Right hindlimb (tissue), 1 donor: ENCODE results near the gene RPTOR.

ENCODE experiments used
- DNase-seq: peaks from one replicate; pipeline ENCODE4 v3.0.0-alpha.2; 2018

The RPTOR gene

DNA sequence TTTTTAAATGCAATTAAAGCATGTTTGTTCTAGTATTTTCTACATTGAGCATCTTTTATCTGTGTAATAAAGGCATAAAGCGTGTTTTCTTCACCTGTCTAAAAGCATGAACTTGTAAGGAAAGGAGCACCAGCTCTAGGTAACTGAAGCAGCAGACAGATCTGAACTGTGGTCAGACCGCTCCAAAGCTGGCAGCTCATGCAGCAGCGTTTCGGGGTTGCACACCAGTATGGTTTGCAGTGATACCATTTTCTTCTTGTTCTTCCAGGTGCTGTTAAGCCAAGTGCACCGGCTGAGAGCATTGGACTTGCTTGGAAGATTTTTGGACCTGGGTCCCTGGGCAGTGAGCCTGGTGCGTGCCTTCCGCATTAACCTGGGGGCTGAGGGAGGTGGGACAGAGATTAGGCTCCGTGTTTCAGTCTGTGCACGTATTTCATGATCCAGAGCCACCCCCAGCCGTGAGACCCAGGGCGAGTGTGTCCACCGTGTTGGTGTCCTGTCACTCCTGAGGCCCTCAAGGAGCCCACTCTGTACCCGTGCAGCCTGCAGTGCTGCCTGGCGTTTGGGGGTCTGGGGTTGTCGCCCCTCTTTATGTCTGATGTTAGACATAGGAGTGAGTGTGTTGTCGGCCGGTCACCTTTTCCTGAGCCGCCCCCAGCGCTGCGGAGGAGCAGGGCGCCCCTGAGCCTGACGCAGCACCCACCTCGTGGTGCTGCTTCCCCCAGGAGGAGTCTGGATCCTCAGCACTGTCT, 310.7 kb downstream of the RPTOR start:
- no peak for DNase-seq

DNA sequence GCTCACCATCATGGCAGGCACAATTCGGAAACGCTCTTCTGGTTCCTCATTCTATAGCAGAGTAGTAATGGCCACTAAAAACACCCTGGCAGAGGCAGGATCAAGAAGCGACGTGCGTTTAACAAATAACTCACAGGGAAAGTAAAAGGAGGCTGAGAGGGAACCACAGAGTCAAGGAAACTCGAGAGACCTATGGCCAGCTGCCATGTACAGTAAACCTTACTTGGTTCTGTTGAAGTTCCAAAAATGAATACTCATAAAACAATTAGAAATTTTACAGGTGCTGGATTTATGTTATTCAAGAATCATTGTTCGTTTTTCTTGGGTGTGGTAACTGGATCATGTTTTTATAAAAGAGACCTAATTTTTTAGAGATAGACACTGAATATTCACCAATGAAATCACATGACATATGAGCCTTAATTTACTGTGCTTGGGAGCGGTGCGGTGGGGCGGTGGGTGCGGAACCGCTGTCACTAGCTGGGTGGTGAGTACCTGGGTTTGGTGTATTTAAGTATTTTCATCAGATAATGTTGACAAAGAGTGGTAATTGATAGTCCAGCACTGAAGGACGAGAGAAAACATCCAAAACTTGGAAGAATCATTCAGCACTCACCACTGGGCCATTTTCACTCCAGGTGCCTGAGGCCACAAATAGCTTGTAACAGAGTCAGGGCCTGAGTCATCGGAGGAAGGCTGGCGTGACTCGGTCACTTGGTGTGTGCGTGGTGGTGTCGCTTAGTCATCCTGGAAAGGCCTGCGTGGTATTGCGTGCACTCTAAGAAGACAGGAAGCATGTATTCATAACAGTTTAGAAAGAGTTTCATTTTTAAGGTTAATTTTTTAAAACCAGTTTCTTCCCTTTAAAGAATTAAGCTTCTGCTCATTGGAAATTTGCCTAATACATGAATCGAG, 311.6 kb downstream of the RPTOR start:
- DNase-seq, result no peak

DNA sequence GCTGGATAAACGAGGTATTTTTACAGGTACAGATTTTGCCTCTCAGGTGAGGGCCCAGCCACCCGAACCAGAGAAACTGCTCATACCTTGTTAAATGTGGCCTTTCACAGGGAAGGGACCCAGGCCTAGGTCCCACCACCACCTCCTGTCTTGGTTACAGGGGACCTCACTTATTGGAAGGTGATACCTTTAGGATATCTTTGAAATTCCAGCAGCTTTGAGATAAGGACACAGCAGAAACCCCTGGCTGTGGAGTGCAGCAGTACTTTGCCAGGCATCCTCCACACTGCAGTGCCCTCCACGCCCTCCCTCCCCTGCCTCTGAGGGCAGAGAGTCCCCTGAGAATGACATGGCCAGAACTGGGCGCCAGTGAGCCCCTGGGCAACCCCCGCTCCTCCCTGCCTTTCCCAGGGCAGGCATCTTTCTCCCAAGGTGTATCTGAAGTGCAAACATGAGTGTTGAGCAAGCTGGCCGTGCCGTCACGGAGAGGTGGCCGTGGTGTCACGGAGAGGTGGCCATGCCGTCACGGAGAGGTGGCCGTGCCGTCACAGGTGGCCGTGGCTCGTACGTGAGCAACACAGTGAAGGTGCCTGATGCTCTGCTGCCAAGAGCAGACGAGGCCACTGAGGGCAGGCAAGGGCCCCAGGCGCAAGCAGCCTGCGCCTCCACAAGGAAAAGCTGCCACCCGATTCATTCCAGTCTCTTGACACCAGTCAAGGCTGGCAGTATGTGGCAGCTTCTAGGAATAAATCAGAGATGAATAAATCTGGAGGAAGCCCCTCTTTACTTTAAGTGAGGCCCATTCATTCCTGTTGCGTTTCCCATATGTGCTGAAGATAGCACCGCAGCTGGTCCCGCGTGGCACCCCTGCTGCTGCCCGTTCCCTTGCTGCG, 312.5 kb downstream of the RPTOR start:
- DNase-seq, result no peak

DNA sequence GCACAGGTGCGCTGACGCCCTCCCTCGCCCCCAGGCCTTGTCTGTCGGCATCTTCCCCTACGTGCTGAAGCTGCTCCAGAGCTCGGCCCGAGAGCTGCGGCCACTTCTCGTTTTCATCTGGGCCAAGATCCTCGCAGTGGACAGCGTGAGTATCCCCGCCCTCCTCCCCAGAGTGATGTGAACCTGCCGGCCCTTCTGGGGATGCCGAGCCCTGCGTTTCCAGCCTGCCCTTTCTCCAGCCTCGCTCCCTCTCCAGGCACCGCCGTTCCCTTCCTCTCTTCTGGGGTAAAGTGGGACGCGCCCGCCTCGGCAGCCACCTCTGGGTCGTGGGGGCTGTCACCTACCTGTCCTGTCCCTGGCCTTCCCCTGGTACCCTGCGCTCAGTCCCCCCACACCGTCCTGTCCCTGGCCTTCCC, 313.1 kb downstream of the RPTOR start:
- DNase-seq, result no peak

DNA sequence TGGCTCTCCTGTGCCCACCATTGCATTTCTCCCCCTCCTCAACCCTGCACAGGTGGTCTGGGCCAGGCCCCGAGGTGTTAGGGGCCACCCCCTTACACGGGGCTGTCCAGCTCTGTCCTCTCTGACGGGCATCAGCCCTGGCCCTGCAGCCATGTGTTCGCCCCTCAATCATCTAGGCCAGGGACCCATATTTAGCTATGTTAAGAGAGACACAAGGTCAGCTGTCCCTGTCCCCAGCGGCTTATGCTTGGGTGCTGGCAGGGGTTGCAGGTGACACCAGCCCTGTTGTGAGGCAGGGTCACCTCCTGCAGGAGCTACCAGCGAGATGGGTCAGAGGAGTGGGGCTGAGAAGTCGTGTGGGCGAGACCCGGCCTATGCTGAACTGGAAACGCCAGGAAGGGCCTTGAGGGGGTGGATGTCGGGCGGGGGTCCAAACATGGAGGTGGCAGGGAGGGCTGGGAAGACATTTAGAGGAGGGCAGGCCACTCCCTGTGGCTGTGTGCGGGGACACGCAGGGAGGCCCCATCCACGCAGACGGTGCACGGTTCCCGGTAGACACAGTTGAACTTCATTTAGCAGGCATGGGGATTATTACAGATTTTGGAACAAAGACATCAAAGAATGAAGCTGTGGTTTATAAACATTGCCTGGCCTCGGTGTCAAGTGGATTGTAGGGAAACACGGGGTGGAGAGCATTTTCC, 313.8 kb downstream of the RPTOR start:
- DNase-seq, result no peak

DNA sequence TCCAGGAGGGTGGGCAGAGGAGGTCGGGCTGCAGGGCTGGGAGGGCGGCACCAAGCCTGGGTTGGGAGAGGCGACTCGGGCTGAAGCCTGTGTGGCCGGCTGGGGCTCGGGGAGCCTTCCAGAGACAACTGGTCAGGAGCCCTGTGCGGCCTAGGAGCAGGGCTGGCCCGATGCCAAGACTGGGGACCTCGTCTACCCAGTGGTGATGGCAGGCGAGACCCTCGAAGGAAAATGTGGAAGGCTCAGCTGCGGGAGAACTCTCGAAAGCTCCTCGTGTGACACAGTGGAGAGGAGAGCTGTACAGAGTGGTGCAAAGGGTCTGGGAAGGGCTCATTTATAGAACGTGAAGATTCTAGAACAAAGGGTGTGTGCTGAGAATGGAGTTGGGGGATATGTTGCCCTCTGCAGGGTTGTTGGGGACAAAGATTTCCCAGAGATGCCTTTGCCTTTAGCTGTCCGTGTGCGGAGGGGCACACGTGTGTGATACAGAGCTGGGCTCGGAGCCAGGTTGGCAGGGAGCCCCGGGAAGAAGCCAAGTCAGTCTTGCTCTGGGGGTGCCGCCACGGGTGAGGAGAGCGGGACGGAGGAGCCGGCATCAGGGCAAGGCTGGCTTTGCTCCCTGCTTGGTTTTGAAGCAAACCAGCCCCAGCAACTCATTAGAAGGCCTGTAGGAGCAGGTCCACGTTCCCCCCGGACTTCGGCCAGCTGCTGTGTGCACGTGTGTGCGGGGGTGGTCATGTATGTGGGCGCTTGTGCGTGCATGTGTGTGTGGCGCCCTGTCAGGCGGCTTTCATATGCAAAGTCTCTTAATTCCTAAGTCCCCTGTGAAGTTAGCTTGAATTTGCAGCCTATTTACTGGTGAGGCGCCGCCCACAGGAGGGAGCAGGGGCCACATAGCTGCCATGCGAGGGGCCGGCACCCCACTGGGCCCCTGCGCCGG, 314.6 kb downstream of the RPTOR start:
- peak; percentile 80 for DNase-seq

DNA sequence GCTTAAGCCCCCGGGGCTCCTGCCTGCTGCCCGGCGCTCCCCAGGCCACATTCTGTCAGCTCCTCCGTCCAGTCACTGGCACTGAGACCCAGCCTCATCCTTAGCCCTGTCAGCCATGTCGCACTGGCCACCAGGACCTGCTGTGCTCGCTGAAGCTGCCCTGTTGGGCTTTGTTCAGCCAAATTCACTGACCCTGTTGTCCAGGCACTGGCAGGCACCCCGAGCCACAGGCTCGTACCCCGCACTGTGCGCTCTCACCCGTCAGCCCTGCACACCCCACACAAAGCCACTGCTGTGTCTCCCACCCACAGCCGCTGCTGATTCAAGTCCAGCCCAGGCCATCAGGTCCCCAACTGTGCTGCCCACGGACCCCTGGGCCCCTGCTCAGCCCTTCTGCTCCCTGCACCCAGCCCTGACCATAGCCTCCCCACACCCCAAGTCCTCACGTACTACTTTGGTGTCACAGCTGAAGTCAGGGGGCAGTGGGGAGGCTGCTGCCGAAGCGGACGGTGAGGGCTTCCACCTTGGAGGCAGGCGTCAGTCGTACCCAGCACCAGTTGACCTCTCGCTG, 315.5 kb downstream of the RPTOR start:
- DNase-seq, result no peak

DNA sequence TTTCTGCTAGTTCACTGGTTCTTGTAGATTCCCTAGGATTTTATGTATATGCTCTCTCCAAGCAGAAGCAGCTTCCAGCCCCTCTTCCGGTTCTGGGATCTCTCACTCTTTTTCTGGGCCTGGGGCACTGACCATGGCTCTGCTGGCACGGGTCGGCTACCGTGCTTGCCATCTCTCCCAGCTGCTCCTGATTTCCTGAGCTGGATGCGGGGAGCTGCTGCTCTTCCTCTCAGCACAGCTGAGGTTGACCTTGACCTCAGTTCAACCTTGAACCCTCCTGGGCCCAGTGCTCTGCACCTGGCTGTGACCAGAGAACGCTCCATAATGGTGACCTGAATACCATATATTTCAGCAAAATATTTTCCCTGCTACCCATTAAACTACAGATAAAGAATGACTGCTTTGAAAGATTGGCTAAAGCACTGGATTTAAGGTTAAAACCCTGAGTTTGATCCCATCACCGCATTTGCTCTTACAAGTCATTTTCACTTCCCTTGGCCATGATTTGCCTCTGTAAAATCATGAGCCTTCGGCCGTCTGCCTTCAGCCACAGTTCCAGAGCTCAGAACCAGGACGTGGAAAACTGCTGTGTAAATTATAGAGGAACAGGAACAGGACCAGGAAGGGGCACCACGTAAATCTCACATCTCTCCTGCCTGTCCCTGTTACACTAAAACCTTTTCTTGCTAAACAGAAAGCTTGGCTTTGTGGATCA, 316.2 kb downstream of the RPTOR start:
- no peak for DNase-seq

DNA sequence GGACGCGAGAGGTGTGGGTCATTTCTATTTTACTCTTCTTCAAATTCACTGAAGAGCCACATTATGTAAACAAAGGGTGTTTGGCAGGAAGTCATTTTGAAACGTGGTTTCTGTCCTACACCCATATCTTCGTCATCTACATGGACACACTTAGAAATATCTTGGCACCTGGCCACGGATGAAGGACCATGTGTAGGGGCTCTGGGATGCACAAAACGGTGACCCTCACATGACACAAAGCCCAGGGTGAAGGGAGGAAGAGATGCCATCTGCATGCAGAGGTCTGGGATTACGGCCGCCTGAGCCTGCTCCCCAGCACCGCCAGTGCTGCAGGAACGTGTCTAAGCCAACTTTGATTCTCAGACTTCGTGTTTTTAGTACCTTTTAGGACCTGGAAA, 316.8 kb downstream of the RPTOR start:
- DNase-seq, result no peak

DNA sequence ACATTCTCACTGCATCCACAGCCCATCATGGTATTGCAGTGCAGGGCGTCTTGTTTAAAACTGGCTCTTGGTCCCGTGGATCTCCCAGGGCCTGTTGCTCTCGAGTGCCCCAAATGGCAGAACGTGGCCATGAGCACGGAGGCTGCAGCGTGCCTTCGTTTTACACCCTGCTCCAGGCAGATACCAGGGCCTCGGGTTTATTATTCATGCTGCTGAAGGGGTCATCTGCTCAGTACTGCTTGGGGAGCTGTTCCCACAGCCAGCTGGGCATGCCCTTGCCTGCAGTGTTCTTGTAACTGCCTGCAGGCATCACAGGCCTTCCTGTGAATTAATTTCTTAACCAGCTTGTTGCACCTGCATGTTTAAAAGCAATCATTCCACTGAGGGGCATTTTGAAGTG, 317.3 kb downstream of the RPTOR start:
- DNase-seq, result no peak

DNA sequence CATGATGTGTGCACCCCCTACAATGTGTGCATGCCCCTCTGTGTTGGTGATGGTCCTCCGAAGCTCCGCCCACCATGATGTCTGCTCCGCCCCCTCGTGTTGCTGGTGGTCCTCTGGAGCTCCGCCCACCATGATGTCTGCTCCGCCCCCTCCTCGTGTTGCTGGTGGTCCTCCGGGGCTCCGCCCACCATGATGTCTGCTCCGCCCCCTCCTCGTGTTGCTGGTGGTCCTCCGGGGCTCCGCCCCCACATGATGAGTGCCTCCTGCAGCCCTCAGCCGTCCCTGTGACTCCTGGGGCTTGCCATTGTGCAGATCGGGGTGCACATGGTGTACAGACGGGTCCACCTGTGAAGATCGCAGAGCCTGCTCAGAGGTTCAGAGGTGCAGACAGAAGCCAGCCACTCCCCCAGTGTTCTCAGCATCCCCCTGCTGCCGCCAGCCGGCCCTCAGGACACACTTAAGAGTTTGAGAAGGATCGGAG, 317.9 kb downstream of the RPTOR start:
- DNase-seq, result no peak

DNA sequence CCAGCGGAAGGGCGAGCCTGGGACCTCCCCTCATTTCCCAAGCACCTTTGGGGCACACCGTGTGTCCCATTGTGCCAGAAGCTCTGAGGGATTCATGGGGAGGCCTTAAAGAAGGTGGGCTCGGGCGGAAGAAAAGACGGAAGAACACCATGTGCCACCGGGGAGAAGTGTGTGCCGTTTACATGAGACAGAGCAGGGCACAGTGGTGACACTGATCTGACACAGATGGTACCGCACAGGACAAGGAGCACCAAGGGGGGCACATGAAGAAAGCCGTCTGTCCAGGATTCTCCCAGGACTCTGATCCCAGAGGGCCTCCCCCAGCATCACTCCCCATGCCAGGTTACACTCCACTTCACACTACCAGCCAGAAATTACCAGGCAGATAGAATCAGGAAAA, 318.3 kb downstream of the RPTOR start:
- DNase-seq, result no peak

DNA sequence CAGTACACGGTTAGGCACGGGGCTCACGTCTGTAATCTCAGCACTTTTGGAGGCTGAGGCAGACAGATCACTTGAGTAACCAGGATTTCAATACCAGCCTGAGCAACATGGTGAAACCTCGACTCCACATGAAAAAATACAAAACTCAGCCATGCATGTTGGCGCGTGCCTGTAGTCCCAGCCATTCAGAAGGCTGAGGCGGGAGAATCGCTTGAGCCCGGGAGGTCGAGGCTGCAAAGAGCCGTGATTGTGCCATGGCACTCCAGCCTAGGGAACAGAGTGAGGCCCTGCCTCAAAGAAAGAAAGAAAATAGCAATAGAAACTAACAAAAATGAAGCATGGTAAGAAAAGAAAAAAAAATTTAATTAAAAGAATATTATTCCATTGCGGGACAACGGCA, 319.0 kb downstream of the RPTOR start:
- no peak for DNase-seq

DNA sequence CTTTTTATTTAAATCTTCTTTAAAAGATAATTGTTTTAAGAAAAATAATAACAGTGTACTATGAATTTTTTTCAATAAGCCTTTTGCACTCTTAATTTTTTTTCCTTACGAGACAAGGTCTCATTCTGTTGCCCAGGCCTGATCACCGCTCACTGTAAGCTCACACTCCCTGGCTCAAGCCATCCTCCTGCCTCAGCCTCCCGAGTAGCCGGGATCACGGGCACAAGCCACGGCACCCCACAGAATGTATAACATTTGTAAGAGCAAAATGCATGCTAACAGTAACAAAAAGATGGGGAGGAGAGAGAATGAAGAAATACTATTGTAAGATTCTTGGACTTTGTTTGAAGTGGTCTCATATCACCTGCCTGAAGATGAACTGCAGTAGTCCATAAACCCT, 320.1 kb downstream of the RPTOR start:
- DNase-seq, result no peak

DNA sequence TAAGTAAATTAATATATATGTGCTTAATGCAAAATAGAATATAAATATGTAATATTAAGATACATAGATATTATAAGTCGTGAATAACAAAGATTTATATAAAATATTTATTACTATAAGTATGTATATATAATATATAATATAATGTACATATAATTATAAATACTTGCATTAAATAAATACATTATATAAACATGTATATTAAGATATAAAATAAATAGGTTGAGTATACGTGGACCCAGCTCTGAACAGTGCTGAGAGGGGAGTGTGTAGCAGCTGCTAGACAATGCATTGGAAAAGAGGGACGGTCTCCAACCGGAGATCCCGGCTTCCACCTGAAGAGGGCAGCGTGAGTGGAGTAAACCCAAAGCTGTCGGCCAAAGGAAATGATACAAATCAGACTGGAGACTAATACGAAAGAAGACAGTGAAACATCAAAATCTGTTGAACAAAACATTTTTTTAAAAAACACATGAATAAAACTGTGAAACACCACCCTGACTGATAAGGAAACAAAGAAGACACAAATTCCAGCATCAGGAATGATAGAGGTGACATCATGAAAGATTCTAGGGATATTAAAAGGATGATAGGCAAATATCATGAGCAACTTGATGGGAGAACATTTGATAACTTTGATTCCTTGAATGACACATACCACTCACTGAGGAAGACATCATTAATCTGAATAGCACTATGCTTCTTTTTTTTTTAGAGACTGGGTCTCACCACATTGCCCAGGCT, 321.6 kb downstream of the RPTOR start:
- peak; percentile 85 for DNase-seq

DNA sequence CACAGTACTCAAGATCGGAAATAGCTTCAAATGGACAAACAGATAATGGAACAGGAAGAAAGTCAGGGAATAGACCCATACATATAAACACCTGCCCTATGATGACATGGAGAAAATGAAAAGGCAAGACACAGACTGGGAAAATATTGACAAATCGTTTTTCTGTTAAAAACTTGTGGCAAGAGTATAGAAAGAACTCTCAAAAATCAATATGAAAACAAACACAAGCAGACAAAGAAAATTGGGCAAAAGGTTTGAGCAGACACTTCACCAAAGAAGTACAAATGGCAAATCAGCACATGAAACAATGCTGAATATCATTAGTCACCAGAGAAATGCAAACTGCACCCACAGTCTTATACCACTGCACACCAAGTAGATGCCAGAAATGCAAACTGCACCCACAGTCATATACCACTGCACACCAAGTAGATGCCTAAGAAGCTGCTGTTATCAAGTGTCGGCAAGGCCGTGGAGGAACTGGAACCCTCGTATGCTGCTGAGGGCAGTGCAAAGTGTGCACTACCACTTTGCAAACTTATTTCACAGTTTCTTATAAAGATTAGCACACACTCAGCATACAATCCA, 323.5 kb downstream of the RPTOR start:
- no peak for DNase-seq

DNA sequence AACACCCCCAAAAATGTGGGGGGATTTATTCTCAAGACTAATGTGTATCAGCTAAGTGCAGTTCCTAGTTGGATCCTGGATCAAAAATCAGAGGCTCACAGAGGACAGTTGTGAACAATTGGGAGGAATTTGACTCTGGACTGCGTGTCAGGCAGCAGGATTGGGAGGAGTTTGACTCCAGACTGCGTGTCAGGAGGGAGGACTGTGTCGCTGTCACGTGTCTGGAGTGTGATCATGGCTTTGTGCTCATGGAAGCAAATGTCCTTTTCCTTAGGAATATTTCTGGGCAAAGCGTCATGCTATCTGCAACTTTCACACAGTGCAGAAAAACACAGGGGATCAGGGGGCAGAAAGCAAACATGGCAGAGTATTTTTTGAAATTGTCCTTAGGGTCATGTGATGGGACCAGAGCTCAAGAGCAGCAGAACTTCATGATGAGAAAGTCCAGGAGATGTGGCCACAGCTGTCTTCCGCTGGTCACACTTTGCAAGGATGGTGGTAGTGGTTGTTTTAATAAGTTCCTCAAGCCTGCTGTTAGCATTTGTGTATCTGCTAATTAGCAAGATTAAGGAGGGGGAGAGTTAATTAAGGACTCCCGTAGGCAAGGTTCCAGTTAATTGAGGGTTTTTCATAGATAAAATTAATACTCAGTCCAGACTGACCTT, 325.0 kb downstream of the RPTOR start:
- DNase-seq, result no peak

DNA sequence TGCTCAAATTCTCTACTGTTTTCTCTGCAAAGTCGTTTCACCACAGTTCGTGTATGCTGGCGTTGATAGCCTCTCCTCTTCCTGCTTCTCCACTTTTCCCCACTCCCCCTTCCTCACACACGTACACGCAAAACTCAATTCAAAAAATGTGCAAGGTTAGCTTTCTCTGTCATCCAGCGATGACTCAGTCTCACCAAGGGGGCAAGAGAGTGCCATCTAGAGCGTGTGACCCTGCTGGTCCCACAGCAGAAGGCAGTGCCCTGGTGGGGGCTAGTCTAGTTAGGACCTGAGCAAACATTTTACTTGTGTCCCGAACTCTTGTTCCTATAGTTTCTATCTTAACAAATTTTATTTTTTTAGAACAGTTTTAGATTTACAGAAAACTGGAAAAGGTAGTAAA, 325.8 kb downstream of the RPTOR start:
- no peak for DNase-seq
